GM12865 (cell line): ENCODE measurements around the gene KIF5A.

Experiments used
- DNase-seq: peaks from one replicate; pipeline ENCODE4 v3.0.0; 2010; ENCODE audit warnings: low read depth
- H3K4me3 ChIP-seq: 2 replicates; pipeline ENCODE4 v1.5.1; 2011; ENCODE audit warnings: mild to moderate bottlenecking, low read depth, low read length, control low read depth
- CTCF ChIP-seq: IDR thresholded peaks from 2 replicates; pipeline ENCODE4 v1.5.1; 2011; ENCODE audit warnings: low read length, control low read depth, low read depth, inconsistent platforms; ENCODE audit not compliant: insufficient read depth; ENCODE audit errors: missing control alignments

The KIF5A gene

GRCh38 chr12:57630891-57631433, 81.1 kb downstream of the KIF5A start:
- TF ChIP-seq CTCF, result no peak
- no peak overlapping the region for H3K4me3 ChIP-seq
- DNase-seq, result no peak

- DNase-seq, result no peak
- no peak for TF ChIP-seq CTCF
- no peak overlapping the region for H3K4me3 ChIP-seq
These were observed 81.8 kb downstream of the KIF5A start for GRCh38 chr12:57631566-57632072.

- H3K4me3 ChIP-seq, result peak overlapping the region; percentile 59
- no peak for DNase-seq
- no peak for TF ChIP-seq CTCF
These were observed 82.5 kb downstream of the KIF5A start for GRCh38 chr12:57632073-57632957.

GRCh38 chr12:57632958-57633840, 83.4 kb downstream of the KIF5A start, which contains the start of gene B4GALNT1:
Gene B4GALNT1, minus strand, starts transcription at chr12:57633201. Its CDS starts 1,069 bp downstream, at chr12:57632132.
- peak; percentile 69 for DNase-seq
- peak within 1 kb of the TSS; percentile 59 for H3K4me3 ChIP-seq
- TF ChIP-seq CTCF, result peak; percentile 89
